ENCODE measurements around the gene CFHR5.
"Not testable (repeated sequence)": the region's sequence is repeated elsewhere in the genome, so short reads cannot be mapped to it uniquely, and the experiment has no call there.

CFHR5 gene

DNA sequence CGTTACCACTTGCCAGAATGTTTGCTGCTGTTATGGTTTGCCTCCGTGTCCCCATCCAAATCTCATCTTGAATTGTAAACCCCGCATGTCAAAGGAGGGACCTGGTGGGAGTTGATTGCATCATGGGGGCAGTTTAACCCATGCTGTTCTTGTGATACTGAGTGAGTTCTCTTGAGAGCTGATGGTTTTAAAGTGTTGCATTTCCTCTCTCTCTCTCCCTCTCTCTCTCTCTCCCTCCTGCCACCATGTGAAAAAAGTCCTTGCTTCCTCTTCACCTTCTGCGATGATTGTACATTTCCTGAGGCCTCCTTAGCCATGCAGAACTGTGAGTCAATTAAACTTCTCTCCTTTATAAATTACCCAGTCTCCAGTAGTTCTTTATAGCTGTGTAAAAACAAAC lies 44.4 kb downstream of the CFHR5 start:
- no peak for DNase-seq

DNA sequence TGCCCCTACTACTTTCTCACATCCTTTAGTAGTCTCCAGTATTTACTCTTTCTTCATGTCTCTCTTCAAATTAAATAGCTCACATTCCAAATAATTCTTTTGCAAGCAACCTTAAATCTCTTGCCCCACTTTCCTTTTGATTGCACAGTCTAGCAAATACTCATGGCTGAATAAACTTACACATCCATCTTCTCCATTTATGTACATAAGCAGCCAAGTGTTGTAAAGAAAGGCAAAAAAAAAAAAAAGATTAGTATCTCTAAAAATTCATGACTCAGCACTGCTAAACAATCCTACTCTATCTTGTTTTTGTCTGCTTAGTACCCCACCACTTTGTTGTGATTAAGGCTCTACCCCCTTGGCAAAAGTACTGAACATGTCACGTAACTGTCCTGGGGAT lies 47.1 kb downstream of the CFHR5 start:
- no peak for DNase-seq

DNA sequence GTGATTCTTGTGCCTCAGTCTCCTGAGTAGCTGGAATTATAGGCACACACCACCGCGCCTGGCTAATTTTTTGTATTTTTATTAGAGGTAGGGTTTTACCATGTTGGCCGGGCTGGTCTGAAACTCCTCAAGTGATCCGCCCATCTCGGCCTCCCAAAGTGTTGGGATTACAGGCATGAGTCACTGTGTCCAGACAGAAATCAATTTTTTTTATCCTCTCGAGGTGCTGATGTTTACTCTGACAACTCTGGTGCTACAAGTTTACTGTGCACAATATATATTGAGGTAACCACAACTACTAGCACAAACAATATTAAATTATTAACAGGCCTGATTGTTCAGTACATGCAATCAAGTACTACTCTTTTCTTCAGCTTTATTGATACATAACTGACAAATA lies 50.0 kb downstream of the CFHR5 start:
- DNase-seq, result no peak

DNA sequence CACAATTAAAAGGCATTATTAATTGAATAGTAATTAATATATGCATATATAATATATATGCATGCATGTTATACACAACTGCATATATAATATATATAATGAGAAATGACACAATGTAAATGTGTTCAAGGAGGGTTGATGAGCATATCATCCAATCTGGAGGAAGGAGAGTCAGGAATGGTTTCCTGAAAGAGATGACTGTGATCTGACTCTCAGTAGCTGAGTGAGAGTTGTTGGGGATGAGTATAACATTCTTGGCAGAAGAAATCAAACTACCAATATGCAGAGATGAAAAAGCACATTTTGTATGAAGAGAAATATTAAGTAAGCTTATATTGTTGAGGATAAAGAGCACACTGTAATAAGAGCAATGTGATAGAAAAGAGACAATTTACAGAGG lies 52.4 kb downstream of the CFHR5 start:
- no peak for DNase-seq

DNA sequence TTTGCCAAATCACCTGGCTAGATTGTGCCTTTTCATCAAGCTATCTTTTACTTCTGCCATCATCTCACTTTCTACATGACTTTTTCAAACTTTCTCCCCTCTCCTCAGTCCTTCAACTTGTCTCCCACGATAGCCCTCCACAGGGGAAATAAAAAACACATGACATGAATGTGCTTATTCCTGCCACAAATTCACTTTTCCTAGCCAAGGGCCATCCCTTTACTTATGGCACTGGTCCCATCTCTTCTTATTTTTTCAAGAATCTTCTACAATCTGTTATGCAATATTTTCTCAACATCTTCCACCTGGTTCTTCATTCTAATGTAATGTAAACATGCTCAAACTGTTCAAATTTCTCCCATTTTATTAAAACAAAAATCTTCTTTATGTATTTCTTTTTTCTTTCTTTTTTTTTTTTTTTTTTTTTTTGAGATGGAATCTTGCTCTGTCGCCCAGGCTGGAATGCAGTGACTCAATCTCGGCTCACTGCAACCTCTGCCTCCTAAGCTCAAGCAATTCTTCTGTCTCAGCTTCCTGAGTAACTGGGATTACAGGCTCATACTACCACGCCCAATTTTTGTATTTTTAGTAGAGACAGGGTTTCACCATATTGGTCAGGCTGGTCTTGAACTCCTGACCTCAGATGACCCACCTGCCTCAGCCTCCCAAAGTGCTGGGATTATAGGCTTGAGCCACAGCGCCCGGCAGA lies 57.4 kb downstream of the CFHR5 start:
- not testable (repeated sequence) for DNase-seq

DNA sequence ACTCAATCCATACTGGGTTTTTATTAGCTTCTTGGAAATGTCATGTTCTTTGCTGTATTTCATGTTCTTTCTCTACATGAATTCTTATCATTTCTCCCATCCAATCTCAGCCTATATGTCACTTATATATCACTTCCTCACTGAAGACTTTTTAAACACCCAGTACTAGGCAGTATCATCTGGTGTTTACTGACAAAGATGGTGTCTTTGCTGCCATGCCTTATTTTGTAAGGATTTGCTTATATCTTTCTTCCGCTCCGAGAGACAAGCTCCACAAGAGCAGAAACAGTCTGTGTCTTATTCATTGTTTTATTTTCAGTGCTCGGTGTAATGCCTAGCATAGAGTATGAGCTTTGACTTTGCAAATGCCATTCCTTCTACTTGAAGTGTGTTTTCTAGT lies 59.5 kb downstream of the CFHR5 start:
- no peak for DNase-seq

DNA sequence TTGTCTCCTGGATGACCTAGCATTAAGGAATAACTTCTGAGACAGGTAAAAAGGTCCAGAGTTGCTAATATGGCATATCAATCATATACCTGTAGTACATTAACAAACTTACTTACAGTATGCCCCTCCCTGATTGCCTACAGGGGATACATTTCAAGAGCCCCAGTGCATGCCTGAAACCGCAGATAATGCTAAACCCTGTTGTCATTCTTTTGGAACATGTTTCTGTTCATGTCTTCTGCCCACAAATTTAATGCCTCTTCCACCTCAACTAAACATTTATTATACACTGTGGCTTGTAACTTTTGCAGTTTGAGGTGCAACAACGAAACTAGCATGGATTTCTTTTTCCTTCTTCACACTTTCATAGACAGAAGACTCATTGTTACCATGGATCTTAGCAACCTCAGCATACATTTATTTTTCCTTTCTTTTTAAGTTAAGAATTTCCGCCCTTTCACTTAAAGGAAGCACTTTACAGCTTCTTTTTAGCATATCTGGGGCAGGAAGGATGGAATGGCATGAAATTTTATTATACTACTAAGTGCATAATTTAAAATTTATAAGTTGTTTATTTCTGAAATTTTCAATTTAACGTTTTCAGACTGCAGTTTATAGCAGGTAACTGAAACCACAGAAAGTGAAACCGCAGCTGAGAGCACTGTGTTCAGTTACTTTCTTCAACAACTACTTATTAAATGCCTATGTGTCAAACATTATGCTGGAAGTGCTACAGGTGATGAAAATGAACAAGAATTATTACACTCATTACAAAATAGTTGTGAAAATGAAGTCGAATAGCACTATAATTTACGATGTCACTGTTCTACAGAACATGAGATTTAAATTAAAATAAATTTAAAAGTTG lies 64.4 kb downstream of the CFHR5 start:
- DNase-seq, result no peak

DNA sequence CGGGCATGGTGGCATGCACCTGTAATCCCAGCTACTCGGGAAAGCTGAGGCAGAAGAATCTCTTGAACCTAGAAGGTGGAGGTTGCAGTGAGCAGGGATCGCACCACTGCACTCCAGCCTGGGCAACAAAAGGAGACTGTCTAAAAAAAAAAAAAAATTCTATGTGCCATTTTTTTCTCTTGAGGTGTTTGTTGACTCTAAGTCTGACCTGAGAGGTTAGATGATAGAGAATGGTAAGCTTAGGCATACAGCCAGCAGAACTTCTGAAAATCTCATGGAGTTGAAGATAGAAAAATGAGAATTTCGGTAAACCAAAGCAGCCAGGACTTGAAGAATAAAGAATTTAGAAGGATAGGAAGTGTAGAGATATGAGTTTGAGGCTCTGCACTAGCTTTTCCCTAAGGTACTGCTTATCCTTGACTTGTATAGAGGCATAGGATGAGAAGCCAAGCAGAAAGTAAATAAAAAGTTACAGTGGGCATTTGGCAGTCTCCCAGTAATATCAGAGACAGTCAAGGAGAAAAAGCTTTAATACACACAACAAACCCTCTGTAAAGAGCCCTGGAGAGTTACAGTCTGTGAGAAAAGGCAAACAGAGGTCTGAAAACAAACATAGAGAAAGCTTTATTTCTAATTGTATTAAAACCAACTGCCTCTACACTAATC lies 65.5 kb downstream of the CFHR5 start:
- DNase-seq, result peak; percentile 51

DNA sequence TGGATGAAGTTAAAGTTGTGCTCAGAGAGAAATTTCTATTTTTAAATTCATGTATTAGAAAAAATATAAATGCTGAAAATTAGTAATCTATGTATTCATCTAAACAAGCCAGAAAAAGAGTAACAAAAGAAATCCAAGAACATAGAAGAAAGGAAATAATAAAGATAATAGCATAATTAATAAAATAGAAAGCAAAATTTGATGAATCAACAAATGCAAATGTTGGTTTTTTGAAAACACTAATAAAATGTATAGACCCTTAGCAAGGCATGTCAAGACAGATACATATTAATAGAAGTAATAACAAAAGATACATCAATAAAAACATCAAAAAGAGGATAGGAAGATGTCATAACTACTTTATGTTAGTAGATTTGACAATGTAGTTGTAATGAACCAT lies 71.7 kb downstream of the CFHR5 start:
- DNase-seq, result no peak
